A549 (cell line): Measurements from ENCODE around the gene SLIT3.

Experiments
- CTCF ChIP-seq: fragments of >200 bp; sonication (Bioruptor Twin); formaldehyde crosslinking; IDR thresholded peaks from 3 replicates; pipeline ENCODE4 v1.5.1; 2016
- EP300 ChIP-seq, 2 experiments: fragments of >200 bp; sonication (Bioruptor Twin); formaldehyde crosslinking; IDR thresholded peaks; 2 replicates in 1 of 2; 3 replicates in 1 of 2; pipeline ENCODE4 v1.6.1; 2016 to 2017
- ESRRA ChIP-seq: fragments of 150-350 bp; IDR thresholded peaks from 2 replicates; pipeline ENCODE4 v1.6.1; 2014; ENCODE audit warnings: mild to moderate bottlenecking, low read length, borderline replicate concordance
- MYC ChIP-seq: IDR thresholded peaks from 2 replicates; pipeline ENCODE4 v1.6.1; 2012; ENCODE audit warnings: mild to moderate bottlenecking, inconsistent platforms, low read length, improper control_type of control experiment, borderline replicate concordance
- SMC3 ChIP-seq: fragments of >200 bp; sonication (Bioruptor Twin); formaldehyde crosslinking; IDR thresholded peaks from 3 replicates; pipeline ENCODE4 v1.6.1; 2018; ENCODE audit warnings: inconsistent platforms
- TF ChIP-seq, protein P1 (sequence below): fragments of 200-600 bp; sonication (generic); IDR thresholded peaks from 2 replicates; pipeline ENCODE4 v1.6.1; 2016; ENCODE audit warnings: antibody characterized with exemption, mild to moderate bottlenecking, moderate library complexity
- TF ChIP-seq, protein P2 (sequence below): fragments of >200 bp; sonication (Bioruptor Twin); formaldehyde crosslinking; IDR thresholded peaks from 3 replicates; pipeline ENCODE4 v1.6.1; 2016

GRCh38 chr5:168743617-168744016 is 557.3 kb downstream of the SLIT3 start:
- TF ChIP-seq, protein P1, sequence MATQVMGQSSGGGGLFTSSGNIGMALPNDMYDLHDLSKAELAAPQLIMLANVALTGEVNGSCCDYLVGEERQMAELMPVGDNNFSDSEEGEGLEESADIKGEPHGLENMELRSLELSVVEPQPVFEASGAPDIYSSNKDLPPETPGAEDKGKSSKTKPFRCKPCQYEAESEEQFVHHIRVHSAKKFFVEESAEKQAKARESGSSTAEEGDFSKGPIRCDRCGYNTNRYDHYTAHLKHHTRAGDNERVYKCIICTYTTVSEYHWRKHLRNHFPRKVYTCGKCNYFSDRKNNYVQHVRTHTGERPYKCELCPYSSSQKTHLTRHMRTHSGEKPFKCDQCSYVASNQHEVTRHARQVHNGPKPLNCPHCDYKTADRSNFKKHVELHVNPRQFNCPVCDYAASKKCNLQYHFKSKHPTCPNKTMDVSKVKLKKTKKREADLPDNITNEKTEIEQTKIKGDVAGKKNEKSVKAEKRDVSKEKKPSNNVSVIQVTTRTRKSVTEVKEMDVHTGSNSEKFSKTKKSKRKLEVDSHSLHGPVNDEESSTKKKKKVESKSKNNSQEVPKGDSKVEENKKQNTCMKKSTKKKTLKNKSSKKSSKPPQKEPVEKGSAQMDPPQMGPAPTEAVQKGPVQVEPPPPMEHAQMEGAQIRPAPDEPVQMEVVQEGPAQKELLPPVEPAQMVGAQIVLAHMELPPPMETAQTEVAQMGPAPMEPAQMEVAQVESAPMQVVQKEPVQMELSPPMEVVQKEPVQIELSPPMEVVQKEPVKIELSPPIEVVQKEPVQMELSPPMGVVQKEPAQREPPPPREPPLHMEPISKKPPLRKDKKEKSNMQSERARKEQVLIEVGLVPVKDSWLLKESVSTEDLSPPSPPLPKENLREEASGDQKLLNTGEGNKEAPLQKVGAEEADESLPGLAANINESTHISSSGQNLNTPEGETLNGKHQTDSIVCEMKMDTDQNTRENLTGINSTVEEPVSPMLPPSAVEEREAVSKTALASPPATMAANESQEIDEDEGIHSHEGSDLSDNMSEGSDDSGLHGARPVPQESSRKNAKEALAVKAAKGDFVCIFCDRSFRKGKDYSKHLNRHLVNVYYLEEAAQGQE: no peak
- TF ChIP-seq EP300 (IDR thresholded peaks at IDR 0.05): no peak
- no peak for TF ChIP-seq CTCF
- no peak for TF ChIP-seq MYC
- TF ChIP-seq, protein P2, sequence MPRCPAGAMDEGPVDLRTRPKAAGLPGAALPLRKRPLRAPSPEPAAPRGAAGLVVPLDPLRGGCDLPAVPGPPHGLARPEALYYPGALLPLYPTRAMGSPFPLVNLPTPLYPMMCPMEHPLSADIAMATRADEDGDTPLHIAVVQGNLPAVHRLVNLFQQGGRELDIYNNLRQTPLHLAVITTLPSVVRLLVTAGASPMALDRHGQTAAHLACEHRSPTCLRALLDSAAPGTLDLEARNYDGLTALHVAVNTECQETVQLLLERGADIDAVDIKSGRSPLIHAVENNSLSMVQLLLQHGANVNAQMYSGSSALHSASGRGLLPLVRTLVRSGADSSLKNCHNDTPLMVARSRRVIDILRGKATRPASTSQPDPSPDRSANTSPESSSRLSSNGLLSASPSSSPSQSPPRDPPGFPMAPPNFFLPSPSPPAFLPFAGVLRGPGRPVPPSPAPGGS: no peak
- no peak for TF ChIP-seq SMC3
- TF ChIP-seq ESRRA: no peak
